Heart left ventricle (tissue), 13 donors: ENCODE results near the gene SNX30.

Source experiments
- CTCF ChIP-seq, 12 donors: fragments of 200-600 bp; sonication (generic) in 4 of 12; IDR thresholded peaks; one replicate each; pipeline versions ENCODE4 v1.5.0 to v1.8.0; 2018 to 2022; ENCODE audit warnings: antibody characterized with exemption in 12 of 12, mild to moderate bottlenecking in 5 of 12
- POLR2A ChIP-seq, 2 donors: fragments of 450-650 bp; IDR thresholded peaks; one replicate each; pipeline ENCODE4 v1.6.1; 2017; ENCODE audit warnings: antibody characterized with exemption in 2 of 2, mild to moderate bottlenecking in 2 of 2, moderate library complexity in 2 of 2
- donor health status: ischemic (EF 13 %, LVEDD 7.1; RV severe dilation, severe dysfunction).
- donor health status: DM: no; HTN: yes; CAD: no.
- donor health status: DM: no; HTN: no; CAD: no.
- donor health status: ischemic (EF 25% LVEDD 6.9; RV normal size, moderate dysfunction).
- donor health status: ischemic (EF 25% LVEDD 5.7; RV mildly dilated, moderate dysfunction).
- donor health status: ischemic (EF 35%, LVEDD 5.7; RV mildly dilated, moderate dysfunction).
- donor health status: nonischemic (EF 11% LVEDD 7.7; RV severe dilation, severe dysfunction).
- donor health status: DM: yes; HTN: yes; CAD: no.
- donor health status: PGD.
- donor health status: ischemic (EF 29% LVEDD 5.4; RV normal size, mild dysfunction).
- donor health status: nonischemic (EF 23%, LVEDD 6.1; RV moderate dilation, normal function).

GRCh38 chr9:112894041-112894440 lies 143.5 kb downstream of the SNX30 start:
- TF ChIP-seq CTCF (IDR thresholded peaks at IDR 0.05) (no peak), POLR2A (IDR thresholded peaks at IDR 0.05) (no peak)
